WERI-Rb-1 (cell line): ENCODE data around the gene HDLBP.

Experiments
- DNase-seq: peaks from one replicate; pipeline ENCODE4 v3.0.0-alpha.2; 2020
- H3K27ac ChIP-seq: fragments of 250-450 bp; sonication (Bioruptor Pico); 2 replicates; pipeline ENCODE4 v1.5.1; 2020; ENCODE audit warnings: mild to moderate bottlenecking, moderate library complexity
- H3K27me3 ChIP-seq: fragments of 250-450 bp; sonication (Bioruptor Pico); 2 replicates; pipeline ENCODE4 v1.5.1; 2021; ENCODE audit warnings: mild to moderate bottlenecking, low read depth, moderate library complexity; ENCODE audit not compliant: insufficient read depth, severe bottlenecking
- H3K36me3 ChIP-seq: fragments of 250-450 bp; sonication (Bioruptor Pico); 2 replicates; pipeline ENCODE4 v1.5.1; 2020; ENCODE audit warnings: mild to moderate bottlenecking, moderate library complexity
- H3K4me3 ChIP-seq: 2 replicates; pipeline ENCODE4 v1.5.1; 2011; ENCODE audit warnings: low read depth, mild to moderate bottlenecking, control low read depth, low read length
- H3K9me3 ChIP-seq: fragments of 250-450 bp; sonication (Bioruptor Pico); 2 replicates; pipeline ENCODE4 v1.5.1; 2021; ENCODE audit warnings: mild to moderate bottlenecking, moderate library complexity; ENCODE audit not compliant: severe bottlenecking
- CTCF ChIP-seq: IDR thresholded peaks from 2 replicates; pipeline ENCODE4 v1.5.1; 2011; ENCODE audit warnings: low read depth, mild to moderate bottlenecking, control low read depth, inconsistent platforms, low read length

Gene HDLBP

GRCh38 chr2:241223211-241224017, 92.1 kb downstream of the HDLBP start:
- DNase-seq: no peak
- Histone ChIP-seq H3K27me3 (no peaks in the 10 kb centered on the region), H3K36me3 (peaks cover 32% of the 10 kb centered on the region), H3K4me3 (no peak overlapping the region), H3K27ac (no peak overlapping the region), H3K9me3 (no peaks in the 10 kb centered on the region)
- TF ChIP-seq CTCF: no peak

DNA sequence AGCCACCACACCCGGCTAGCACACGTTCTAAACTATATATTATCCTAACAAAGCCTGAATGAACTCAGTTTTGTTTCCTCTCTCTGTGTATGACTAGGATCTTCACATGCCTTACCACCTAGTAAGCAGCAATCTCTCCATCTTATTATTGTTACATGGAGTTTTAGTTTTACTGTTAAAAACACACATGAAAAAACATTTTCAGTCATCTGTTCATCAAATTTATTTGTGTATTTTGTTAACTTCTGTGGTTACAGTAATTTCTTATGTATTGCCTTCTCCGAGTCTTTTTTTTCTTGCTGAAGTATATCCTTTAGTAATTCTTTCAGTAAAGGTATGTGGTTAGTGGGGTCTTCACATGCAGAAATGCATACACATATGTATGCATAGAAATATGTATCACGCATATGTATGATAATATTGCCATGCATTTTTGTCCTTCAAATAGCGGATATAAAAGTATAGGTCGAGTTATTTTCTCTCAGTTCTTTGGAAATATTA, 95.6 kb downstream of the HDLBP start:
- Histone ChIP-seq H3K27ac (no peak overlapping the region), H3K4me3 (no peak overlapping the region), H3K27me3 (no peaks in the 10 kb centered on the region), H3K36me3 (peaks cover 5% of the 10 kb centered on the region; the same call in 1 of the 2 replicates), H3K9me3 (no peaks in the 10 kb centered on the region)
- no peak for DNase-seq
- TF ChIP-seq CTCF: no peak

DNA sequence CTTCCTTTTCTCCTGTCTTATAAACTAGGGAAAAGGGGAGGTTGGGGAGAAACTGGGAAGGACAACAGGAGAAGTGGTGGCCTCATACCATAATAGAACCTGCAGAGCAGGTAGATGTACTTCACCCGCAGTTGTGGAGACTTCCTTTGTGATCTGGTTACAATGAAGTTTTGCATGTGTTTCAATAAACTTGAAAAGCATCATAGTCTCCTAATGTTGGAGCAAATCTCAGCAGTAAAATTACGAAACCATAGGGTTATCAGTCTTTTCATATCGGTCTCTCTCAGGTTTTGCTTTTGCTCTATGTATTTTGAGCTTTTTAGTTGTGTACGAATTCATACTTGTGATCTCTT, 96.5 kb downstream of the HDLBP start:
- DNase-seq: no peak
- Histone ChIP-seq H3K36me3 (peaks cover 5% of the 10 kb centered on the region; the same call in 1 of the 2 replicates), H3K27me3 (no peaks in the 10 kb centered on the region), H3K4me3 (peak overlapping the region; percentile 84), H3K27ac (no peak overlapping the region), H3K9me3 (no peaks in the 10 kb centered on the region)
- TF ChIP-seq CTCF: no peak

DNA sequence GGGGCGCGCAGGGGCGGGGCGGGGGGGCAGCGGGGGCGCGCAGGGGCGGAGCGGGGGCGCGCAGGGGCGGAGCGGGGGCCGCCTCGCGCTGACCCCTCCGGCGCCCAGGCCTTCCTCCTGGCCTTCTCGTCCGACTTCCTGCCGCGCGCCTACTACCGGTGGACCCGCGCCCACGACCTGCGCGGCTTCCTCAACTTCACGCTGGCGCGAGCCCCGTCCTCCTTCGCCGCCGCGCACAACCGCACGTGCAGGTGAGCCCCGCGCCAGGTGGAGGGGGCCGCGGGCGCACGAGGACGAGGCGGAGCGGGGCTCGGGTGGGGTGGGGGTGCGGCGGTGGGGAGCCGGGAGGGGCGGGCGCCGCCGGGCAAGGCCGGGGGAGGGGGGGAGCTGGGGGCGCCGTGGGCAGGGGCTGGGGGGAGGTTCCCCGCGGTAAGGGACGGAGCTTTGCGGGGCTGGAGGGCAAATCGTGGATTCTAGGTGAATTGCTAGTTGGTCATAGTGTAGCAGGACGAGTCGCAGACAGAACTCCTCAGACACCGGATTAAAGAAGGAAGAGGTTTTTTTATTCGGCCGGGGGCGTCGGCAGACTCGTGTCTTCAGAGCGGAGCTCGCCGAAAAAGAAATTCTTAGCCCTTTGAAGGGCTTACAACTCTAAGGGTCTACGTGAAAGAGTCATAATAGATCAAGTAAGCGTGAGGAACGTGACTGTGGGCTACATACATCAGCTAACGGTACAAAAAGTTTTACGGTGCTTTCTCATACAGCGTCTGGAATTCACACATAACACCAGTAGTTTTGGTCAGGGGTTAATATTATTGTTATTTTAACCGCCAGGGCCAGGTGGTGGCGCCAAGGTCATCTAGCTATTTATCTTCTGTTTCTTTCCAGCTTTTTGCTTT, 97.1 kb downstream of the HDLBP start:
- H3K27ac ChIP-seq: peak overlapping the region; percentile 28; the same call in 1 of the 2 replicates
- DNase-seq: peak; percentile 55
- no peaks in the 10 kb centered on the region for H3K27me3 ChIP-seq

More for the DNA sequence above, 97.1 kb downstream of the HDLBP start:
- Histone ChIP-seq H3K9me3 (no peaks in the 10 kb centered on the region), H3K36me3 (peaks cover 5% of the 10 kb centered on the region; the same call in 1 of the 2 replicates), H3K4me3 (peak overlapping the region; percentile 84)
- peak; percentile 57 for TF ChIP-seq CTCF
